GM19351 (cell line): Measurements from ENCODE around the gene RGS14.
"Not testable (repeated sequence)": the region's sequence is repeated elsewhere in the genome, so short reads cannot be mapped to it uniquely, and the experiment has no call there.

Experiments used
- ATAC-seq: cut with Tn5 transposase; IDR thresholded peaks from one replicate; pipeline ENCODE4 v1.9.1; 2021; ENCODE audit warnings: mild to moderate bottlenecking, moderate library complexity; ENCODE audit not compliant: unreplicated experiment

Gene RGS14

DNA sequence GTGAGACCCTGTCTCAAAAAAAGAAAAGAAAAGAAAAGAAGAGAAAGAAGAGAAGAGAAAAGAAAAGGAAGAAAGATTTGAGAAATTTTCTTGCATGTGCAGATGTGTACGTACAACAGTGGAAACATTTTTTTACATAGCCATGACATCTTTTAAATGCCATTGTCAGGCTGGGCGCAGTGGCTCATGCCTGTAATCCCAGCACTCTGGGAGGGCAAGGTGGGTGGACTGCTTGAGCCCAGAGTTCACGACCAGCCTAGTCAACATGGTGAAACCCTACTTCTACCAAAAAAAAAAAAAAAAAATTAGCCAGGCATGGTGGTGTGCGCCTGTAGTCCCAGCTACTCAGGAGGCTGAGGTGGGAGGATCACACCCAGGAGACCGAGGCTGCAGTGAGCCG is 12.8 kb upstream of the RGS14 start:
- no peak for ATAC-seq

- ATAC-seq: no peak
These were observed 10.9 kb upstream of the RGS14 start for GRCh38 chr5:177346820-177347219.

DNA sequence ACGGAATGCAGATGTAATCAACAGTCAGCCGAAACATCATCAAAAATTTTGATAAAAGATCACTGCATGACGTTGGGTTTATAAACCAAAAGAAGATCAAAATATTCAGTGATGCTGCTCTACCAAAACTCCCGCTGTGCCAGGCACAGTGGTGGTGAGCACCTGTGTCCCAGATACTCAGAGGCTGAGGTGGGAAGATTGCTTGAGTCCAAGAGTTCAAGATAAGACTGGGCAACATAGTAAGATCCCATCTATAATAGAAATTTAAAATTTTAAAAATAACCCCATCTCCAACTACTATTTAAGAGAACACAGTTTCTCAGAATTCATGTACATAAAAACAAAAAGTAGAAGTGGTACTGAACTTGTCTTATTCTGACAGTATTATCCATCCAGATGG is 10.0 kb upstream of the RGS14 start:
- no peak for ATAC-seq

GRCh38 chr5:177349362-177349647 is 8.4 kb upstream of the RGS14 start:
- ATAC-seq: no peak

DNA sequence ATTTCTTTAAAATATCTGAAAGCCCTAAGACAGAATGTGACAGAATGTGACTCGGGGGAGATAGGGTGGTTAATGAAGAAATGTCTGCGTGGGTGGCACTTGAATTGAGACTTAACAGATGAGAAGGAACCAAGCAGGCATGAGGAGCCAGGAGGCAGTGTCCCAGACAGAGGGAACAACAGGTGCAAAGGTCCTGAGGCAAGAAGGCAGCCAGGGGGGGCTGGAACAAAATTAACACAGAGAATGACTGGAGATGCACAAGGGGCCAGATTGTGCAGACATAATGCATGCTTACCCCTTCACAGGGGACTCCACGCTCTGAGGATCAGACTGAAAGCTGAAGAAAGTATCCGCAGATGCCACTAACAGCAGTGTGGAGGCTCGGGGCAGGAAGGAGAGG is 8.0 kb upstream of the RGS14 start:
- ATAC-seq: no peak

GRCh38 chr5:177350776-177351391 is 6.8 kb upstream of the RGS14 start:
- ATAC-seq: peak; percentile 13

- ATAC-seq: peak; percentile 94
These were observed 6.1 kb upstream of the RGS14 start, which contains the start of gene LMAN2 for GRCh38 chr5:177351392-177352329. Gene LMAN2, minus strand, starts transcription at chr5:177351668. Its CDS starts 21 bp downstream, at chr5:177351647.

DNA sequence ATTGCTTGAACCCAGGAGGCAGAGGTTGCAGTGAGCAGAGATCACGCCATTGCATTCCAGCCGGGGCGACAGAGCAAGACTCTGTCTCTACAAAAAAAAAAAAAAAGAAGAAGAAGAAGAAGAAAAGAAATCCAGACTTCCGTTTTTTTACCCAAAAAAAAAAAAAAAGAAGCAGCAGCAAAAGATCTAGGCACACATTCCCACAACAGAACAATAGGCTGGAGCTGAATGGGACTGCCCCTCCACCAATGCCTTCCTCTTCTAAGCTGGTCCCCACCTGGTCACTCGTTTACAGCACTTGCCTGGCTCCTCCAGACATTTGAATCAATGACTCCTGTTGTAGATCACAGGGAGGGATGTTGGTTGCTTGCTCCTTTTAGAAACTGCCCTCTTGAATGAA is 4.6 kb upstream of the RGS14 start:
- no peak for ATAC-seq

- no peak for ATAC-seq
These were observed 3.5 kb upstream of the RGS14 start for GRCh38 chr5:177354256-177354655.

GRCh38 chr5:177354711-177355110 is 3.0 kb upstream of the RGS14 start:
- ATAC-seq: no peak

- ATAC-seq: no peak
These were observed 2.4 kb upstream of the RGS14 start for GRCh38 chr5:177355162-177355867.

GRCh38 chr5:177355868-177356168 is 1.9 kb upstream of the RGS14 start:
- no peak for ATAC-seq

GRCh38 chr5:177356746-177357145 is 978 bp upstream of the RGS14 start:
- ATAC-seq: no peak

DNA sequence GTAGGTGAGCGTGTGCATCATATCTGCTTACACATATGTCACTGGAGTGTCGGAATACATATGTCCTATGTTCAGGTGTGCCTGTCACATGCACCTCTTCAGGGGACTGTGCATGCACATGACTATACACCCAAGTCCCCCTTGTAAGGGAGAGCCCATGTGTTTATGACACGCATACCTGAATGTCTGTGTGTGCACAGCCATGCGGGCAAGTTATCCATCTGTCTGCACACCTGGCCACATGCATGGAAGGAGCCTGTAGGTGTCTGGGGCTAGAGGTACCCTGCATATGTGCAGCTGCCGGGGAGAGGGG is 622 bp upstream of the RGS14 start:
- ATAC-seq: no peak

DNA sequence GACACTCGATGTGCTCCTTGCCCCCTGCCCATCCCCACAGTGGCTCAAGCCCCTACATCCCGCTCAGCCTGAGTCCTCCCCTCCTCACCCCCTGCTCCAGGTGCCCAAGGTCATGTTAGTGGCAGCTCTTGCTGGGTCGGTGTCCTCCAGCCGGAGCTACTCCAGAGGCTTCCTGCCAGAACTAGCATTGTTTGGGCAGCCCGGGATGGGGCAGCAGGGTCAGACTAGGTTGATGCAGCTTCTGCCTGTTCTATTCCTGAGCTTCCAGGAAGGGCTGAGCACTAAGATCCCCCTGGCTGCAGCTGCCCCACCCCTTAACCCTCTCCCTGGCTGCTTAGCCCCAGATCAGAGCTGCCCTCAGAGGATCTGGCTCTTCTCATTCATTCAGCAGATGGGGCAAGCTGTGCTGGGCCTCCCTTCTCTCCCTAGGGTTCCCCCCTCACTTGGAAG is 671 bp downstream of the RGS14 start:
- no peak for ATAC-seq

GRCh38 chr5:177359451-177359851 is 1.7 kb downstream of the RGS14 start:
- no peak for ATAC-seq

GRCh38 chr5:177359860-177360259 is 2.1 kb downstream of the RGS14 start:
- ATAC-seq: no peak

DNA sequence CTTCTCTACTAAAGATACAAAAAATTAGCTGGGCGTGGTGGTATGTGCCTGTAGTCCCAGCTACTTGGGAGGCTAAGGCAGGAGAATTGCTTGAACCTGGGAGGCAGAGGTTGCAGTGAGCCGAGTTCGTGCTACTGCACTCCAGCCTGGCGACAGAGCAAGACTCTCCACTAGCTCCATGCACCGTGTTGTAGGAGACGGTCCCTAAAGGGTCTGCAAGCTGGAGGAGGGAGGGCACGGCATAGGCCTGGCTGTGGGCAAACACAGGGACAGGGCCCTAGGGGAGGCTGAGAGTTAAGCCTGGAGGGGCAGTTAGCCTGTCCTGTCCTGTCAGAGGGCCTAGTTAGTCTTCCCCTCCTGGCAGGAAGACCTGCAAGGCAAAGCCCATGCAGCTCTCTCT is 3.0 kb downstream of the RGS14 start:
- ATAC-seq: not testable (repeated sequence)

DNA sequence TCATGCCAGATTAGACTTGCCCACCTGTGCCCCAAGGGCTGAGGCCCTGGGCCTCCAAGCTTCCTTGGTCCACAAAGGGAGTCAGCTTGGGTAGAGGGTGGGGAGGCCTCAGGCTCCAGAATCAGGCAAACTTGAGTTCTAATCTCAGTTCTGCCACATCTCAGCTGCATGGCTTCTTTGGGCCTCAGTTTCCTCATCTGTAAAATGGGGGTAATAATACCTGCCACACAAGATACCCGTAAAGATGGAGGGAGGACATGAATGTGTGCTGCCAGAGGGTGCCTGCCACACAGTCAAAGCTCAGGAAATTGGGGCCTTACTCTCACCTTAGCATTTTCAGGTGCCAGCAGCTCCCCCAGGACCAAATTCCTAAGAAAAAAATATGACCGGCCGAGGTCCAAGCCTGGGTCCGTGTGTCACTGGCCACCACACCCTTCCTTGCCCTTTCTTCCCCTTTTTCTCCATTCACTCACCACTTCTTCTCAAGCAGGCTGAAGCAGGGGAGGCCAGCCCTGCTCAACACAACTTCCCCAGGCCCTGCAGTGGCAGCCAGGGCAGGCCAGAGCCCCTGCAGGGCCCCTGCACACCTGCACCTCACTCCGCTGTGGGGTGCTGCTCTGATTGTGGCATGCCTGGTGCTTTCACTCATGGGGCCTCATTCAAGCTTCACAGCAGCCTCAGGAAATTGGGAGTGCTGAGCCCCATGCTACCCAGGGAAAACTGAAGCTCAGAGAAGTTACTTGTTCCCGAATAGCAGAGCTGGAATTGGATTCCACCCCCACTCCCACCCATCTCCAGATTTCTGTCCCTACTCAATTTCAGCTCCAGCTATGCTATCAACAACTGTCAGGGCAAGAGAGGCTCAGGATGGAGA is 3.9 kb downstream of the RGS14 start:
- peak; percentile 23 for ATAC-seq

DNA sequence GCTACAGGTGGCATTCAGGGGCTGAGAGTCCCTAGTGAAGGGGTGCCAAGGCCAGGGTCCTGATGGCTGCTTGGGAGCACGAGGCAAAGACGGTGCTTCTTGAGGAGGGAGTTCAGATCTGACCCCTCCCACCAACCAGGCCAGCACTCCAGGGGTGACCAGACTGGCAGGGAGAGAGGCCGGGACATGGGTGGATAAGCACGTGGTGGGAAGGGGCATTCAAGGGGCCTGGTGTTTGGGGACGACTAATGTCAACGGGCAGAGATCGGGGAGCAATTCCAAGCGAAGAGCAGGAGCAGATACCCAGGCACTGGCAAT is 4.5 kb downstream of the RGS14 start:
- ATAC-seq: no peak
